Suprapubic skin (tissue), 4 donors: ENCODE results near the gene USP40. TPM values are rescaled to one million over a fixed set of nuclear protein-coding genes. Genes with fewer than 3 reads are reported as not detected.
A peak's percentile ranks its signal among the peaks of the same experiment; 100 is the strongest.

Experiments
- DNase-seq, 2 donors: peaks; one replicate each; pipeline ENCODE4 v3.0.0-alpha.2; 2019; ENCODE audit warnings: low spot score in 2 of 2
- H3K27ac ChIP-seq: fragments of 200-600 bp; sonication (generic); one replicate; pipeline ENCODE4 v1.5.1; 2019
- H3K27me3 ChIP-seq: fragments of 200-600 bp; sonication (generic); one replicate; pipeline ENCODE4 v1.5.1; 2019
- H3K36me3 ChIP-seq: fragments of 200-600 bp; sonication (generic); one replicate; pipeline ENCODE4 v1.5.1; 2019
- H3K4me1 ChIP-seq: fragments of 200-600 bp; sonication (generic); one replicate; pipeline ENCODE4 v1.5.1; 2019
- H3K4me3 ChIP-seq: fragments of 200-600 bp; sonication (generic); one replicate; pipeline ENCODE4 v1.5.1; 2019; ENCODE audit warnings: mild to moderate bottlenecking
- H3K9me3 ChIP-seq: fragments of 200-600 bp; sonication (generic); one replicate; pipeline ENCODE4 v1.5.1; 2019
- CTCF ChIP-seq, 2 donors: fragments of 200-600 bp in 1 of 2; fragments of 450-650 bp in 1 of 2; sonication (generic) in 1 of 2; IDR thresholded peaks; one replicate each; pipeline ENCODE4 v1.5.1; 2016 to 2019; ENCODE audit warnings: antibody characterized with exemption in 2 of 2, mild to moderate bottlenecking in 1 of 2, moderate library complexity in 1 of 2
- EP300 ChIP-seq: sonication (generic); formaldehyde crosslinking; IDR thresholded peaks from one replicate; pipeline ENCODE4 v1.6.1; 2017; ENCODE audit warnings: antibody characterized with exemption
- POLR2A ChIP-seq, 2 donors: fragments of 450-650 bp; IDR thresholded peaks; one replicate each; pipeline ENCODE4 v1.6.1; 2017; ENCODE audit warnings: antibody characterized with exemption in 2 of 2, mild to moderate bottlenecking in 2 of 2, moderate library complexity in 2 of 2
- POLR2AphosphoS5 ChIP-seq, 3 donors: sonication (generic); formaldehyde crosslinking; IDR thresholded peaks; one replicate each; pipeline ENCODE4 v1.6.1; 2017; ENCODE audit warnings: antibody characterized with exemption in 3 of 3
- WGBS: methylation state at CpG from one replicate; pipeline ENCODE4 v1.1.5; 2018; 5-methylcytosine and 5-hydroxymethylcytosine counted together
- total RNA-seq, 4 donors: library from RNA; depleted of rRNA; stranded (reverse); fragments of >200 nt; gene quantifications; one replicate each; pipeline ENCODE4 v1.1.0, GENCODE V29; 2016

Gene USP40
- total RNA-seq, 4 donors from 2014 or later: 16.2 to 125 (median 40.1) TPM

GRCh38 chr2:233476651-233477547, 89.7 kb downstream of the USP40 start:
- Histone ChIP-seq H3K36me3 (peaks cover 48% of the 10 kb centered on the region), H3K4me3 (no peak overlapping the region), H3K9me3 (no peaks in the 10 kb centered on the region), H3K27ac (no peak overlapping the region), H3K4me1 (peaks cover 12% of the 10 kb centered on the region), H3K27me3 (no peaks in the 10 kb centered on the region)
- WGBS: 94% methylated on average over 45 of the region's 45 CpGs
- DNase-seq: peak in 1 of 2 donors; percentile 69
- TF ChIP-seq POLR2AphosphoS5 (IDR thresholded peaks at IDR 0.05): no peak
- no peak for TF ChIP-seq EP300
- no peak for TF ChIP-seq POLR2A (IDR thresholded peaks at IDR 0.05)
- no peak for TF ChIP-seq CTCF (IDR thresholded peaks at IDR 0.05)

GRCh38 chr2:233476063-233476410, 90.5 kb downstream of the USP40 start:
- H3K36me3 ChIP-seq: peaks cover 48% of the 10 kb centered on the region
- H3K9me3 ChIP-seq: no peaks in the 10 kb centered on the region
- TF ChIP-seq POLR2AphosphoS5 (IDR thresholded peaks at IDR 0.05): no peak
- no peak for TF ChIP-seq EP300
- no peak for TF ChIP-seq CTCF (IDR thresholded peaks at IDR 0.05)
- no peak for TF ChIP-seq POLR2A (IDR thresholded peaks at IDR 0.05)
- H3K4me1 ChIP-seq: peaks cover 9% of the 10 kb centered on the region
- H3K4me3 ChIP-seq: no peak overlapping the region
- 92% methylated on average over 14 of the region's 14 CpGs for WGBS
- H3K27ac ChIP-seq: no peak overlapping the region
- DNase-seq: peak in 1 of 2 donors; percentile 65
- H3K27me3 ChIP-seq: no peaks in the 10 kb centered on the region

- Histone ChIP-seq H3K4me1 (peaks cover 10% of the 10 kb centered on the region), H3K4me3 (no peak overlapping the region), H3K27me3 (no peaks in the 10 kb centered on the region), H3K27ac (no peak overlapping the region), H3K36me3 (peaks cover 46% of the 10 kb centered on the region), H3K9me3 (no peaks in the 10 kb centered on the region)
- no peak for TF ChIP-seq EP300
- no peak for TF ChIP-seq CTCF (IDR thresholded peaks at IDR 0.05)
- TF ChIP-seq POLR2AphosphoS5 (IDR thresholded peaks at IDR 0.05): no peak
- TF ChIP-seq POLR2A (IDR thresholded peaks at IDR 0.05): no peak
- 79% methylated on average over 15 of the region's 22 CpGs for WGBS
- peak in 1 of 2 donors; percentile 60 for DNase-seq
These were observed 92.0 kb downstream of the USP40 start for GRCh38 chr2:233474308-233475160.

GRCh38 chr2:233473878-233474277, 92.7 kb downstream of the USP40 start:
- Histone ChIP-seq H3K9me3 (no peaks in the 10 kb centered on the region), H3K4me3 (no peak overlapping the region), H3K27me3 (no peaks in the 10 kb centered on the region), H3K4me1 (peaks cover 10% of the 10 kb centered on the region), H3K36me3 (peaks cover 50% of the 10 kb centered on the region), H3K27ac (no peak overlapping the region)
- 96% methylated on average over 4 of the region's 10 CpGs for WGBS
- TF ChIP-seq EP300: no peak
- TF ChIP-seq POLR2A (IDR thresholded peaks at IDR 0.05): no peak
- no peak for TF ChIP-seq POLR2AphosphoS5 (IDR thresholded peaks at IDR 0.05)
- TF ChIP-seq CTCF (IDR thresholded peaks at IDR 0.05): no peak
- no peak for DNase-seq

- Histone ChIP-seq H3K4me1 (peaks cover 10% of the 10 kb centered on the region), H3K27ac (no peak overlapping the region), H3K4me3 (no peak overlapping the region), H3K36me3 (peaks cover 55% of the 10 kb centered on the region), H3K27me3 (no peaks in the 10 kb centered on the region), H3K9me3 (no peaks in the 10 kb centered on the region)
- TF ChIP-seq EP300 (no peak), CTCF (IDR thresholded peaks at IDR 0.05) (no peak), POLR2AphosphoS5 (IDR thresholded peaks at IDR 0.05) (no peak), POLR2A (IDR thresholded peaks at IDR 0.05) (no peak)
- DNase-seq: peak in 1 of 2 donors; percentile 47
- WGBS: 94% methylated on average over 12 of the region's 19 CpGs
These were observed 93.2 kb downstream of the USP40 start for GRCh38 chr2:233473386-233473791.
